Heart left ventricle (tissue), 16 donors: Measurements from ENCODE around the gene LRMDA. TPM values are rescaled to one million over a fixed set of nuclear protein-coding genes. Genes with fewer than 3 reads are reported as not detected.

Source experiments
- ATAC-seq, 4 donors: fragments of 200-7000 bp; cut with Tn5 transposase; one replicate each; pipeline ENCODE4 v1.9.1; 2020 to 2022; ENCODE audit warnings: moderate library complexity in 4 of 4, mild to moderate bottlenecking in 3 of 4, moderate number of reproducible peaks in 1 of 4
- DNase-seq, 5 donors: peaks; one replicate each; pipeline ENCODE4 v3.0.0-alpha.2; 2020
- H3K27ac ChIP-seq, 12 donors: fragments of 200-600 bp; sonication (generic) in 4 of 12; one replicate each; pipeline versions ENCODE4 v1.5.0 to v1.8.0; 2016 to 2022; ENCODE audit warnings: mild to moderate bottlenecking in 2 of 12
- H3K27me3 ChIP-seq, 9 donors: fragments of 200-600 bp; sonication (generic) in 2 of 9; one replicate each; pipeline versions ENCODE4 v1.5.1 to v1.8.0; 2016 to 2022; ENCODE audit warnings: mild to moderate bottlenecking in 3 of 9
- H3K36me3 ChIP-seq, 9 donors: fragments of 200-600 bp; sonication (generic) in 2 of 9; one replicate each; pipeline versions ENCODE4 v1.5.0 to v1.8.0; 2018 to 2022; ENCODE audit warnings: mild to moderate bottlenecking in 2 of 9
- H3K4me1 ChIP-seq, 12 donors: fragments of 200-600 bp; sonication (generic) in 4 of 12; one replicate each; pipeline versions ENCODE4 v1.5.0 to v1.8.0; 2016 to 2022; ENCODE audit warnings: mild to moderate bottlenecking in 3 of 12
- H3K4me3 ChIP-seq, 12 donors: fragments of 200-600 bp; sonication (generic) in 4 of 12; one replicate each; pipeline versions ENCODE4 v1.5.0 to v1.8.0; 2017 to 2022; ENCODE audit warnings: mild to moderate bottlenecking in 9 of 12, moderate library complexity in 4 of 12
- H3K9me3 ChIP-seq, 12 donors: fragments of 200-600 bp; sonication (generic) in 4 of 12; one replicate each; pipeline versions ENCODE4 v1.5.0 to v1.8.0; 2016 to 2022; ENCODE audit warnings: mild to moderate bottlenecking in 1 of 12
- CTCF ChIP-seq, 12 donors: fragments of 200-600 bp; sonication (generic) in 4 of 12; IDR thresholded peaks; one replicate each; pipeline versions ENCODE4 v1.5.0 to v1.8.0; 2018 to 2022; ENCODE audit warnings: antibody characterized with exemption in 12 of 12, mild to moderate bottlenecking in 5 of 12
- POLR2A ChIP-seq, 2 donors: fragments of 450-650 bp; IDR thresholded peaks; one replicate each; pipeline ENCODE4 v1.6.1; 2017; ENCODE audit warnings: antibody characterized with exemption in 2 of 2, mild to moderate bottlenecking in 2 of 2, moderate library complexity in 2 of 2
- WGBS, 4 donors: extraction: QIAGEN DNeasy Blood & Tissue Kit in 2 of 4; methylation state at CpG; one replicate each; pipeline versions ENCODE4 v1.1.5 to v1.1.7; 2013 to 2018; 5-methylcytosine and 5-hydroxymethylcytosine counted together
- intact Hi-C, 10 donors: fragments of 100-400 bp; cut with DNase I; formaldehyde crosslinking; loops; one replicate each; pipeline versions ENCODE4 v1.11.1 to v1.14.2; 2022
- polyA plus RNA-seq, 2 donors: library from polyadenylated mRNA; stranded (reverse); fragments of 200-250 nt; gene quantifications; one replicate each; pipeline ENCODE4 v1.2.3, GENCODE V29; 2013
- total RNA-seq, 9 donors: library from RNA; depleted of rRNA in 2 of 9; stranded (reverse); fragments of >200 nt in 2 of 9; fragmentation: NEBNext Ultra II Directional in 3 of 9; extraction: Animal tissue kit (Norgen Biotek cat#: 25700) in 3 of 9; gene quantifications; one replicate each; pipeline versions ENCODE4 v1.1.0 to v1.2.4, GENCODE V29; 2016 to 2023
- donor health status: ischemic (EF 13 %, LVEDD 7.1; RV severe dilation, severe dysfunction).
- donor health status: healthy with polysubstance abuse.
- donor health status: DM: no; HTN: yes; CAD: no.
- donor health status: DM: no; HTN: no; CAD: no.
- donor health status: ischemic (EF 25% LVEDD 6.9; RV normal size, moderate dysfunction).
- donor health status: ischemic (EF 25% LVEDD 5.7; RV mildly dilated, moderate dysfunction).
- donor health status: healthy.
- donor health status: DM: yes; HTN: yes; CAD: no.
- donor health status: ischemic (EF 35%, LVEDD 5.7; RV mildly dilated, moderate dysfunction).
- donor health status: nonischemic (EF 11% LVEDD 7.7; RV severe dilation, severe dysfunction).
- donor health status: DM: yes; HTN: yes; CAD: no.
- donor health status: PGD.
- donor health status: ischemic (EF 29% LVEDD 5.4; RV normal size, mild dysfunction).
- donor health status: nonischemic (EF 23%, LVEDD 6.1; RV moderate dilation, normal function).

Gene LRMDA
- total and polyA plus RNA-seq, 11 donors = 2.4 to 34.4 (median 14.9) TPM

GRCh38 chr10:76036111-76036940 is 604.9 kb downstream of the LRMDA start:
- DNase-seq = peak; percentile 72 to 86 (median 74)
- intact Hi-C loops = loop anchor here (1.0 to 10.0 kb wide), 14 partner anchors 112 to 968 kb away; partner anchors contain the start of gene ZNF503 (in 5 of the 10)
- 34 to 38% (median 36%) methylated on average over 18 of the region's 18 CpGs for WGBS, 4 donors
- peak; percentile 86 to 97 (median 94) for TF ChIP-seq CTCF (IDR thresholded peaks at IDR 0.05)
- TF ChIP-seq POLR2A (IDR thresholded peaks at IDR 0.05) = no peak
- Histone ChIP-seq H3K9me3 (peaks cover 0 to 15% (median 4%) of the 10 kb centered on the region in 12 donors), H3K27me3 (no peaks in the 10 kb centered on the region), H3K27ac (peak overlapping the region in 1 of 12 donors; percentile 14), H3K4me1 (peaks cover 0 to 19% (median 7%) of the 10 kb centered on the region in 12 donors), H3K36me3 (peaks cover 0 to 8% (median 0%) of the 10 kb centered on the region in 9 donors), H3K4me3 (peak overlapping the region in 6 of 12 donors; percentile 25 to 49 (median 38))
- peak; percentile 79 to 94 (median 90) for ATAC-seq

- no peak for ATAC-seq
- peaks cover 0 to 15% (median 4%) of the 10 kb centered on the region in 12 donors for H3K9me3 ChIP-seq
- intact Hi-C loops = loop anchor here (1.0 to 10.0 kb wide), 14 partner anchors 112 to 968 kb away; partner anchors contain the start of gene ZNF503 (in 5 of the 10)
- TF ChIP-seq CTCF (IDR thresholded peaks at IDR 0.05) = no peak
- TF ChIP-seq POLR2A (IDR thresholded peaks at IDR 0.05) = no peak
- no peak for DNase-seq
- H3K27ac ChIP-seq = no peak overlapping the region
- H3K4me1 ChIP-seq = peaks cover 0 to 19% (median 7%) of the 10 kb centered on the region in 12 donors
- H3K27me3 ChIP-seq = no peaks in the 10 kb centered on the region
- H3K4me3 ChIP-seq = no peak overlapping the region
- peaks cover 0 to 8% (median 0%) of the 10 kb centered on the region in 9 donors for H3K36me3 ChIP-seq
Observed at GRCh38 chr10:76036962-76037361, 605.5 kb downstream of the LRMDA start.

GRCh38 chr10:76037531-76038155 is 606.2 kb downstream of the LRMDA start:
- WGBS, 4 donors = 90 to 100% (median 98%) methylated on average over 2 of the region's 2 CpGs
- Histone ChIP-seq H3K36me3 (peaks cover 0 to 8% (median 0%) of the 10 kb centered on the region in 9 donors), H3K4me3 (no peak overlapping the region), H3K27ac (no peak overlapping the region), H3K27me3 (no peaks in the 10 kb centered on the region), H3K4me1 (peaks cover 0 to 19% (median 7%) of the 10 kb centered on the region in 12 donors), H3K9me3 (peaks cover 0 to 15% (median 4%) of the 10 kb centered on the region in 12 donors)
- intact Hi-C loops = loop anchor here (2.0 to 10.0 kb wide), 13 partner anchors 113 to 967 kb away; partner anchors contain the start of gene ZNF503 (in 5 of the 10)
- DNase-seq = no peak
- TF ChIP-seq POLR2A (IDR thresholded peaks at IDR 0.05) = no peak
- no peak for TF ChIP-seq CTCF (IDR thresholded peaks at IDR 0.05)
- no peak for ATAC-seq

GRCh38 chr10:76038696-76039095 is 607.3 kb downstream of the LRMDA start:
- Histone ChIP-seq H3K4me1 (peaks cover 0 to 18% (median 4%) of the 10 kb centered on the region in 12 donors), H3K9me3 (peaks cover 0 to 15% (median 4%) of the 10 kb centered on the region in 12 donors), H3K27me3 (no peaks in the 10 kb centered on the region), H3K36me3 (peaks cover 0 to 8% (median 0%) of the 10 kb centered on the region in 9 donors), H3K4me3 (no peak overlapping the region), H3K27ac (no peak overlapping the region)
- DNase-seq (no peak), ATAC-seq (no peak)
- intact Hi-C loops = loop anchor here (5.0 to 10.0 kb wide), 10 partner anchors 114 to 966 kb away; partner anchors contain the start of gene ZNF503 (in 3 of the 10)
- TF ChIP-seq POLR2A (IDR thresholded peaks at IDR 0.05) (no peak), CTCF (IDR thresholded peaks at IDR 0.05) (no peak)
